Fibroblast of lung (primary cell): Measurements from ENCODE around the gene TMPRSS9. TPM values are rescaled to one million over a fixed set of nuclear protein-coding genes. Genes with fewer than 3 reads are reported as not detected.

Source experiments
- DNase-seq, 2 donors: peaks; one replicate each; pipeline versions ENCODE4 v3.0.0 to v3.0.0-alpha.2; 2010; ENCODE audit warnings: low read depth in 2 of 2
- H2AFZ ChIP-seq: 2 replicates; pipeline ENCODE4 v1.5.1; 2012; ENCODE audit warnings: low read length, control low read depth, inconsistent platforms
- H3K27ac ChIP-seq: 2 replicates; pipeline ENCODE4 v1.5.1; 2011; ENCODE audit warnings: low read length, control low read depth; ENCODE audit not compliant: insufficient read depth
- H3K27me3 ChIP-seq: 2 replicates; pipeline ENCODE4 v1.5.1; 2011; ENCODE audit warnings: mild to moderate bottlenecking, low read length; ENCODE audit not compliant: control insufficient read depth, insufficient read depth
- H3K36me3 ChIP-seq: 2 replicates; pipeline ENCODE4 v1.5.1; 2011; ENCODE audit warnings: low read length; ENCODE audit not compliant: control insufficient read depth, insufficient read depth
- H3K4me1 ChIP-seq: 2 replicates; pipeline ENCODE4 v1.5.1; 2011; ENCODE audit warnings: low read length; ENCODE audit not compliant: control insufficient read depth, insufficient read depth; ENCODE audit errors: extremely low read depth
- H3K4me2 ChIP-seq: 2 replicates; pipeline ENCODE4 v1.5.1; 2011; ENCODE audit warnings: low read length, control low read depth; ENCODE audit not compliant: insufficient read depth; ENCODE audit errors: extremely low read depth
- H3K4me3 ChIP-seq, 4 experiments: fragments of 200-600 bp in 1 of 4; sonication (generic) in 1 of 4; replicated peaks in 1 of 4; 2 replicates each; pipeline ENCODE4 v1.5.1; 2011 to 2016; ENCODE audit warnings: low read length in 4 of 4, low read depth in 3 of 4, mild to moderate bottlenecking in 3 of 4, control low read depth in 2 of 4, inconsistent platforms in 1 of 4, mixed read lengths in 1 of 4; ENCODE audit not compliant: insufficient read depth in 1 of 4; ENCODE audit errors: control extremely low read depth in 1 of 4
- H3K79me2 ChIP-seq: 2 replicates; pipeline ENCODE4 v1.5.1; 2012; ENCODE audit warnings: mild to moderate bottlenecking, low read length, inconsistent platforms; ENCODE audit not compliant: control insufficient read depth, insufficient read depth
- H3K9ac ChIP-seq: 2 replicates; pipeline ENCODE4 v1.5.1; 2011; ENCODE audit warnings: mild to moderate bottlenecking, low read length, control low read depth; ENCODE audit not compliant: insufficient read depth
- H3K9me3 ChIP-seq: 2 replicates; pipeline ENCODE4 v1.5.1; 2012; ENCODE audit warnings: low read depth, low read length; ENCODE audit not compliant: control insufficient read depth, insufficient read depth
- H4K20me1 ChIP-seq: 2 replicates; pipeline ENCODE4 v1.5.1; 2011; ENCODE audit warnings: low read length; ENCODE audit not compliant: control insufficient read depth, insufficient read depth; ENCODE audit errors: extremely low read depth
- CTCF ChIP-seq, 2 donors: IDR thresholded peaks in 1 of 2; conservative IDR thresholded peaks in 1 of 2; 1 replicate in 1 of 2; 2 replicates in 1 of 2; pipeline ENCODE4 v1.5.1; 2011 to 2012; ENCODE audit warnings: low read length in 2 of 2, control low read depth in 1 of 2, inconsistent platforms in 1 of 2, low read depth in 1 of 2, mild to moderate bottlenecking in 1 of 2
- EZH2 ChIP-seq: IDR thresholded peaks from 2 replicates; pipeline ENCODE4 v1.5.1; 2012; ENCODE audit warnings: low read length, control low read depth, mild to moderate bottlenecking; ENCODE audit errors: missing control alignments
- polyA plus RNA-seq, 2 donors: library from polyadenylated mRNA; depleted of rRNA in 1 of 2; stranded (reverse) in 1 of 2; unstranded in 1 of 2; fragments of >200 nt; gene quantifications; 2 replicates each; pipeline ENCODE4 v1.2.1, GENCODE V29; 2011 to 2012; ENCODE audit warnings: missing spikeins in 1 of 2
- total RNA-seq: library from RNA; depleted of rRNA; stranded (reverse); fragments of >200 nt; gene quantifications from 2 replicates; pipeline ENCODE4 v1.2.1, GENCODE V29; 2014

Gene TMPRSS9
- total and polyA plus RNA-seq, 2 donors (not counting 1 experiment from before 2014, with no cell fraction given) = not detected

DNA sequence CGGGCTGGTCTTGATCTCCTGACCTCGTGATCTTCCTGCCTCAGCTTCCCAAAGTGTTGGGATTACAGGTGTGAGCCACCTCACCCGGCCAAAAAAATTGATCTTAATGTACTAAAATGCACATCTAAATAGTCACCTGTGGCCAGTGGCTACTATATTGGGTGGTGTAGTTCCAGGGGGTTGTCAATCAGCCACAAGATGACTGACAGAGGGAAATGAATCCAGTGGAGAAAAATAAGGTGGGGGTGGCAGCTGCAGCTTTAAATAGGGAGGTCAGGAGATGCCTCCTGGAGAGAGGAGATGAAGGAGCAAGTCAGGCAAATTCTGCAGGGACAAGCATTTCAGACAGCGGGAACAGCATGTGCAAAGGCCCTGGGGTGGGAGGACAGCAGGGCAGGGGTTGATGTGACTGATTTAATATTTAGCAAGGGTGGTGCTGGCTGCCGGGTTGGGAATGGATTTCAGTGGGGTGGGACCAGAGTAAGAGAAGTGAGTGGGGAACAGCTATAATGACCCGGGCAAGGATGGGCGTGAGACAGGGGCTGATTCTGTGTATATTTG, 49.4 kb downstream of the TMPRSS9 start:
- H4K20me1 ChIP-seq = no peaks in the 10 kb centered on the region
- no peak for TF ChIP-seq EZH2
- no peak for TF ChIP-seq CTCF (conservative IDR thresholded peaks at IDR 0.05 in 1 of 2, IDR thresholded peaks at IDR 0.05 in 1 of 2; ENCODE audit: low read depth in 1 of 2, low read length in 2 of 2)
- H3K36me3 ChIP-seq = no peaks in the 10 kb centered on the region
- no peak for DNase-seq
- no peak overlapping the region for H3K27ac ChIP-seq
- no peaks in the 10 kb centered on the region for H3K79me2 ChIP-seq
- H3K4me3 ChIP-seq = no peak overlapping the region
- no peak overlapping the region for H3K4me2 ChIP-seq
- H3K9ac ChIP-seq = no peak overlapping the region
- no peaks in the 10 kb centered on the region for H3K9me3 ChIP-seq
- H2AFZ ChIP-seq = no peak overlapping the region
- H3K27me3 ChIP-seq = no peaks in the 10 kb centered on the region
- H3K4me1 ChIP-seq = no peaks in the 10 kb centered on the region

DNA sequence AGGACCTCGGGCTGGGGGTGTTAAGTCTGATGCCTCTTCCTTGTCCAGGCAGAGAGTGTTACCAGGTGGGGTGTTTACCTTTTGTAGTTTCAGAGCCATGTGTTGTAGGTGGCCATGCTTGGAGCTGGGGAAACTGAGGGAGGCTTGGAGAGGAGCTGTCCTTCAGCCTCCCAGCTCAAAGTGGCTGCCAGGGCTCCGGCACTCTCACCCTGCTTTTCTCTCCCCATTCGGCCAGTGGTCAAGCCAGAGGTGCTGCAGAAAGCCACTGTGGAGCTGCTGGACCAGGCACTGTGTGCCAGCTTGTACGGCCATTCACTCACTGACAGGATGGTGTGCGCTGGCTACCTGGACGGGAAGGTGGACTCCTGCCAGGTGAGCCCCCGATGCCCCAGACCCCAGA, 50.0 kb downstream of the TMPRSS9 start:
- no peaks in the 10 kb centered on the region for H3K36me3 ChIP-seq
- H3K4me2 ChIP-seq = no peak overlapping the region
- no peak for DNase-seq
- H3K27ac ChIP-seq = no peak overlapping the region
- H3K27me3 ChIP-seq = no peaks in the 10 kb centered on the region
- H4K20me1 ChIP-seq = no peaks in the 10 kb centered on the region
- no peaks in the 10 kb centered on the region for H3K9me3 ChIP-seq
- TF ChIP-seq EZH2 = no peak
- no peak for TF ChIP-seq CTCF (conservative IDR thresholded peaks at IDR 0.05 in 1 of 2, IDR thresholded peaks at IDR 0.05 in 1 of 2; ENCODE audit: low read depth in 1 of 2, low read length in 2 of 2)
- no peak overlapping the region for H3K9ac ChIP-seq
- H3K79me2 ChIP-seq = no peaks in the 10 kb centered on the region
- no peak overlapping the region for H2AFZ ChIP-seq
- no peaks in the 10 kb centered on the region for H3K4me1 ChIP-seq
- H3K4me3 ChIP-seq = no peak overlapping the region

DNA sequence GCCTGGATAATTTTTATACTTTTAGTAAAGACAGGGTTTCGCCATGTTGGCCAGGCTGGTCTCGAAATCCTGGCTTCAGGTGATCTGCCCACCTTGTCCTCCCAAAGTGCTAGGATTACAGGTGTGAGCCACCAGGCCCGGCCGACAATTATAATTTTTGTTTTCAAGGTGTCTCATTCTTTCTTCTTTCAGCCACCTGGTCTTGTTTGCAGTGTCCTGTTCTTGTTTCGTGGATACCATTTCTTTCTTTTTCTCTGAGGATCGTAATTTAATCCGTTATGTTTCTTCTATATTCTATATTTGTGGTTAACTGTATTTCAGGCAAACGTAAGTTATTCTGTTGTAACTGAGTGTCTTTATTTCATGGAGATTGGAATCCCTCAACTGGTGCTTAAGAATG, 51.6 kb downstream of the TMPRSS9 start:
- Histone ChIP-seq H4K20me1 (no peaks in the 10 kb centered on the region), H2AFZ (no peak overlapping the region), H3K9me3 (no peaks in the 10 kb centered on the region), H3K27ac (no peak overlapping the region), H3K4me1 (no peaks in the 10 kb centered on the region), H3K79me2 (no peaks in the 10 kb centered on the region), H3K4me2 (no peak overlapping the region), H3K9ac (no peak overlapping the region), H3K4me3 (no peak overlapping the region), H3K27me3 (no peaks in the 10 kb centered on the region), H3K36me3 (peaks cover 4% of the 10 kb centered on the region)
- DNase-seq = no peak
- TF ChIP-seq EZH2 (no peak), CTCF (conservative IDR thresholded peaks at IDR 0.05 in 1 of 2, IDR thresholded peaks at IDR 0.05 in 1 of 2; ENCODE audit: low read depth in 1 of 2, low read length in 2 of 2) (no peak)
